ENCODE results near the gene ENO1.

DNA sequence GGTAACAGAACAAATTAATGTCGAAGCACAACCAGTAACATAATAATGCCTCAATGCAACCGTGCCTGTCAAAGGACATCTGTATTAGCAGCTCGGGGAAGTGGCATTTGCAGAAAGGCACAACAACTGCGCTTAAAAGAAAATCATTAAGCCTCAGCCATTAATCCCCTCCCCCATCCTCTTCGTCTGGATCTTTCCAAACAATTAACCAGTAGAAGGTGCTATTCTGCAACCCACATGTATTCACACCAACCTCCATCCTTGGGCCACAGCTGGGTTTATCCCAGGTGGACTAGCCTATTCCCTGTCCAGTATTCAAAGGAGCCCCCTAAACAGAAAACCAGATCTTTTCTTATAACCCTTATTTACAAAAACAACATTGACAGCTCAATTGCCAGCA is 63.6 kb downstream of the ENO1 start:
- TF ChIP-seq GATA3 (IDR thresholded peaks at IDR 0.05; ENCODE audit: low read depth, low read length): no peak
- no peak for TF ChIP-seq GATA2 (IDR thresholded peaks at IDR 0.05; ENCODE audit: low read depth, low read length)

All from SH-SY5Y (cell line).